B cell (primary cell): Measurements from ENCODE around the gene PHF19.

Source experiments
- EZH2 ChIP-seq: IDR thresholded peaks from 2 replicates; pipeline ENCODE4 v1.6.1; 2012; ENCODE audit warnings: borderline replicate concordance, low read depth, mild to moderate bottlenecking, moderate library complexity, low read length; ENCODE audit not compliant: insufficient read depth, poor library complexity, severe bottlenecking
- TF ChIP-seq, protein P1 (sequence below): fragments of 200-600 bp; IDR thresholded peaks from one replicate; pipeline ENCODE4 v1.8.0; 2022; ENCODE audit warnings: antibody characterized with exemption, mild to moderate bottlenecking

GRCh38 chr9:120870206-120870605 is 6.8 kb downstream of the PHF19 start:
- no peak for TF ChIP-seq EZH2
- TF ChIP-seq, protein P1, sequence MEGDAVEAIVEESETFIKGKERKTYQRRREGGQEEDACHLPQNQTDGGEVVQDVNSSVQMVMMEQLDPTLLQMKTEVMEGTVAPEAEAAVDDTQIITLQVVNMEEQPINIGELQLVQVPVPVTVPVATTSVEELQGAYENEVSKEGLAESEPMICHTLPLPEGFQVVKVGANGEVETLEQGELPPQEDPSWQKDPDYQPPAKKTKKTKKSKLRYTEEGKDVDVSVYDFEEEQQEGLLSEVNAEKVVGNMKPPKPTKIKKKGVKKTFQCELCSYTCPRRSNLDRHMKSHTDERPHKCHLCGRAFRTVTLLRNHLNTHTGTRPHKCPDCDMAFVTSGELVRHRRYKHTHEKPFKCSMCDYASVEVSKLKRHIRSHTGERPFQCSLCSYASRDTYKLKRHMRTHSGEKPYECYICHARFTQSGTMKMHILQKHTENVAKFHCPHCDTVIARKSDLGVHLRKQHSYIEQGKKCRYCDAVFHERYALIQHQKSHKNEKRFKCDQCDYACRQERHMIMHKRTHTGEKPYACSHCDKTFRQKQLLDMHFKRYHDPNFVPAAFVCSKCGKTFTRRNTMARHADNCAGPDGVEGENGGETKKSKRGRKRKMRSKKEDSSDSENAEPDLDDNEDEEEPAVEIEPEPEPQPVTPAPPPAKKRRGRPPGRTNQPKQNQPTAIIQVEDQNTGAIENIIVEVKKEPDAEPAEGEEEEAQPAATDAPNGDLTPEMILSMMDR = no peak
